Cardiac fibroblast (primary cell): ENCODE measurements around the gene CHMP2B.

ENCODE experiments used
- DNase-seq, 2 donors: peaks; one replicate each; pipeline versions ENCODE4 v3.0.0 to v3.0.0-alpha.2; 2010; ENCODE audit warnings: low read depth in 2 of 2
- H3K4me3 ChIP-seq, 2 donors: replicated peaks in 1 of 2; 1 replicate in 1 of 2; 2 replicates in 1 of 2; pipeline ENCODE4 v1.5.1; 2011; ENCODE audit warnings: low read depth in 2 of 2, low read length in 2 of 2, mild to moderate bottlenecking in 2 of 2, moderate library complexity in 1 of 2
- CTCF ChIP-seq: IDR thresholded peaks from one replicate; pipeline ENCODE4 v1.5.1; 2011; ENCODE audit warnings: low read depth, mild to moderate bottlenecking, low read length, inconsistent platforms

The CHMP2B gene

GRCh38 chr3:87227104-87227834, at the start of gene CHMP2B:
Gene CHMP2B (plus strand): TSS chr3:87227309. CDS start chr3:87227523, 214 bp downstream.
- peak within 1 kb of the TSS; percentile 77 to 98 for H3K4me3 ChIP-seq
- no peak for TF ChIP-seq CTCF
- peak; percentile 95 to 96 for DNase-seq

GRCh38 chr3:87179642-87180041, 47.5 kb upstream of the CHMP2B start:
- TF ChIP-seq CTCF = no peak
- DNase-seq = no peak
- no peak overlapping the region for H3K4me3 ChIP-seq

GRCh38 chr3:87181551-87181950, 45.6 kb upstream of the CHMP2B start:
- TF ChIP-seq CTCF = no peak
- no peak for DNase-seq
- no peak overlapping the region for H3K4me3 ChIP-seq

GRCh38 chr3:87182023-87182422, 45.1 kb upstream of the CHMP2B start:
- TF ChIP-seq CTCF = no peak
- DNase-seq = no peak
- no peak overlapping the region for H3K4me3 ChIP-seq

GRCh38 chr3:87186608-87187159, 40.4 kb upstream of the CHMP2B start:
- DNase-seq = no peak
- TF ChIP-seq CTCF = no peak
- H3K4me3 ChIP-seq = no peak overlapping the region

- peak in 1 of 2 donors; percentile 15 for DNase-seq
- no peak for TF ChIP-seq CTCF
Measured at GRCh38 chr3:87191175-87191574, 35.9 kb upstream of the CHMP2B start.

More at GRCh38 chr3:87191175-87191574, 35.9 kb upstream of the CHMP2B start:
- H3K4me3 ChIP-seq = no peak overlapping the region
